H1 (cell line): ENCODE data around the gene SLC35F1. TPM values are rescaled to one million over a fixed set of nuclear protein-coding genes. Genes with fewer than 3 reads are reported as not detected.

Source experiments
- CTCF ChIA-PET: fragments of 300-600 bp; sonication (Branson Sonifier 250); formaldehyde crosslinking; loops from one replicate; lab custom pipeline; 2021; ENCODE audit not compliant: partially characterized antibody; lab: Charles Lee
- POLR2A ChIA-PET: fragments of 300-600 bp; sonication (Branson Sonifier 250); formaldehyde crosslinking; loops from one replicate; lab custom pipeline; 2021; ENCODE audit warnings: inconsistent platforms; ENCODE audit not compliant: partially characterized antibody; lab: Charles Lee
- DNase-seq, 2 experiments: peaks; one replicate each; pipeline versions ENCODE4 v3.0.0 to v3.0.0-alpha.2; 2010 to 2022; ENCODE audit warnings: low spot score in 2 of 2, low read depth in 1 of 2, mixed read lengths in 1 of 2
- FAIRE-seq: peaks from 2 replicates; lab custom pipeline; 2011; peaks lifted over from hg19 to GRCh38; lab: Jason Lieb, UNC
- H2AFZ ChIP-seq: 2 replicates; pipeline ENCODE4 v1.8.1; 2012; ENCODE audit warnings: low read length, inconsistent platforms
- H2AK5ac ChIP-seq: 2 replicates; pipeline ENCODE4 v1.6.1; 2013; ENCODE audit warnings: low read depth, low read length
- H2BK120ac ChIP-seq: replicated peaks from 2 replicates; pipeline ENCODE3; 2013; ENCODE audit warnings: low read depth, low read length, inconsistent platforms
- H2BK12ac ChIP-seq: 2 replicates; pipeline ENCODE4 v1.6.1; 2013; ENCODE audit warnings: low read depth, low read length
- H2BK15ac ChIP-seq: 2 replicates; pipeline ENCODE4 v1.6.1; 2013; ENCODE audit warnings: low read length
- H2BK20ac ChIP-seq: 2 replicates; pipeline ENCODE4 v1.6.1; 2013; ENCODE audit warnings: low read length
- H2BK5ac ChIP-seq: 2 replicates; pipeline ENCODE4 v1.6.1; 2013; ENCODE audit warnings: low read depth, low read length
- H3K14ac ChIP-seq: 2 replicates; pipeline ENCODE4 v1.6.1; 2013; ENCODE audit warnings: inconsistent platforms; ENCODE audit not compliant: insufficient read length
- H3K18ac ChIP-seq: 2 replicates; pipeline ENCODE4 v1.6.1; 2013; ENCODE audit warnings: low read length; ENCODE audit errors: extremely low read depth
- H3K23ac ChIP-seq: 2 replicates; pipeline ENCODE4 v1.6.1; 2013; ENCODE audit warnings: inconsistent platforms; ENCODE audit not compliant: insufficient read length
- H3K23me2 ChIP-seq: 2 replicates; pipeline ENCODE4 v1.6.1; 2013; ENCODE audit warnings: low read depth, low read length
- H3K27ac ChIP-seq: 2 replicates; pipeline ENCODE4 v1.6.1; 2011; ENCODE audit warnings: low read depth, low read length, inconsistent platforms
- H3K27me3 ChIP-seq, 4 experiments: replicated peaks in 1 of 4; 1 replicate in 1 of 4; 2 replicates in 3 of 4; pipeline versions ENCODE4 v1.6.1 to v1.8.1; 2011 to 2013; ENCODE audit warnings: low read length in 3 of 4, mild to moderate bottlenecking in 3 of 4, inconsistent platforms in 2 of 4, mixed read lengths in 2 of 4, moderate library complexity in 1 of 4; ENCODE audit not compliant: control insufficient read depth in 3 of 4, insufficient read depth in 3 of 4; ENCODE audit errors: extremely low read depth in 1 of 4
- H3K36me3 ChIP-seq, 4 experiments: 2 replicates each; pipeline versions ENCODE4 v1.6.1 to v1.8.1; 2011 to 2013; ENCODE audit warnings: mild to moderate bottlenecking in 4 of 4, low read length in 3 of 4, moderate library complexity in 2 of 4, control low read depth in 1 of 4, inconsistent platforms in 1 of 4; ENCODE audit not compliant: insufficient read depth in 4 of 4, control insufficient read depth in 2 of 4
- H3K4ac ChIP-seq: replicated peaks from 2 replicates; pipeline ENCODE3; 2013; ENCODE audit warnings: low read length, low read depth, mixed read lengths, inconsistent platforms; ENCODE audit not compliant: insufficient read length
- H3K4me1 ChIP-seq, 4 experiments: replicated peaks in 1 of 4; 1 replicate in 1 of 4; 2 replicates in 3 of 4; pipeline versions ENCODE4 v1.6.1 to v1.8.1; 2011 to 2013; ENCODE audit warnings: low read length in 3 of 4, inconsistent platforms in 2 of 4, mixed read lengths in 1 of 4; ENCODE audit not compliant: insufficient read depth in 4 of 4, control insufficient read depth in 3 of 4
- H3K4me2 ChIP-seq, 2 experiments: 2 replicates each; pipeline versions ENCODE4 v1.6.1 to v1.8.1; 2011 to 2013; ENCODE audit warnings: low read depth in 2 of 2, low read length in 2 of 2, control low read depth in 1 of 2, inconsistent platforms in 1 of 2, mild to moderate bottlenecking in 1 of 2; ENCODE audit not compliant: insufficient read depth in 1 of 2
- H3K4me3 ChIP-seq, 4 experiments: fragments of 200-600, 300-600 bp in 1 of 4; sonication (generic), shearing (Covaris generic), sonication (Bioruptor Twin) in 1 of 4; 2 replicates each; pipeline versions ENCODE4 v1.5.1 to v1.8.1; 2011 to 2016; ENCODE audit warnings: low read length in 4 of 4, low read depth in 3 of 4, control low read depth in 2 of 4, inconsistent platforms in 2 of 4, mild to moderate bottlenecking in 2 of 4, mixed read lengths in 1 of 4, moderate library complexity in 1 of 4; ENCODE audit not compliant: insufficient read depth in 2 of 4; ENCODE audit errors: extremely low read depth in 1 of 4
- H3K56ac ChIP-seq: replicated peaks from 2 replicates; pipeline ENCODE3; 2013; ENCODE audit warnings: low read depth, mild to moderate bottlenecking, mixed read lengths, low read length, inconsistent platforms; ENCODE audit not compliant: insufficient read length
- H3K79me1 ChIP-seq: 2 replicates; pipeline ENCODE4 v1.6.1; 2013; ENCODE audit warnings: low read depth, low read length, control low read depth
- H3K79me2 ChIP-seq, 2 experiments: 2 replicates each; pipeline versions ENCODE4 v1.6.1 to v1.8.1; 2012 to 2013; ENCODE audit warnings: low read length in 2 of 2, mild to moderate bottlenecking in 2 of 2, inconsistent platforms in 1 of 2; ENCODE audit not compliant: insufficient read depth in 2 of 2, control insufficient read depth in 1 of 2
- H3K9ac ChIP-seq, 4 experiments: replicated peaks in 1 of 4; 1 replicate in 1 of 4; 2 replicates in 3 of 4; pipeline versions ENCODE4 v1.6.1 to v1.8.1; 2011 to 2013; ENCODE audit warnings: low read depth in 3 of 4, low read length in 3 of 4, control low read depth in 2 of 4, mild to moderate bottlenecking in 2 of 4, moderate library complexity in 2 of 4, inconsistent platforms in 1 of 4; ENCODE audit errors: extremely low read depth in 1 of 4
- H3K9me3 ChIP-seq, 2 experiments: 2 replicates each; pipeline versions ENCODE4 v1.6.1 to v1.8.1; 2012 to 2013; ENCODE audit warnings: mild to moderate bottlenecking in 2 of 2, moderate library complexity in 2 of 2, control low read depth in 1 of 2, inconsistent platforms in 1 of 2, low read depth in 1 of 2, low read length in 1 of 2, mixed read lengths in 1 of 2; ENCODE audit not compliant: insufficient read depth in 2 of 2
- H4K20me1 ChIP-seq, 2 experiments: replicated peaks in 1 of 2; 2 replicates each; pipeline versions ENCODE3 to v1.8.1; 2011 to 2013; ENCODE audit warnings: inconsistent platforms in 2 of 2, low read length in 2 of 2, mild to moderate bottlenecking in 1 of 2; ENCODE audit not compliant: insufficient read depth in 2 of 2, control insufficient read depth in 1 of 2
- H4K5ac ChIP-seq: 2 replicates; pipeline ENCODE4 v1.6.1; 2013; ENCODE audit warnings: low read length, low read depth, mixed read lengths, inconsistent platforms; ENCODE audit not compliant: insufficient read length
- H4K8ac ChIP-seq: 2 replicates; pipeline ENCODE4 v1.8.0; 2013; ENCODE audit warnings: mild to moderate bottlenecking, moderate library complexity, low read length, inconsistent platforms; ENCODE audit not compliant: insufficient read depth; ENCODE audit errors: extremely low read depth
- H4K91ac ChIP-seq: replicated peaks from 2 replicates; pipeline ENCODE3; 2013; ENCODE audit warnings: low read length, mixed read lengths, inconsistent platforms; ENCODE audit not compliant: insufficient read length
- EZH2 ChIP-seq: fragments of 200-600 bp; sonication (generic); IDR thresholded peaks from 2 replicates; pipeline ENCODE4 v1.7.1; 2012; ENCODE audit warnings: low read depth, mild to moderate bottlenecking, moderate library complexity, low read length, inconsistent platforms; ENCODE audit not compliant: severe bottlenecking
- FOSL1 ChIP-seq: IDR thresholded peaks from 2 replicates; pipeline ENCODE4 v1.6.1; 2011; ENCODE audit warnings: mild to moderate bottlenecking, low read depth, low read length, moderate library complexity; ENCODE audit not compliant: insufficient read depth
- KDM1A ChIP-seq: fragments of 200-600, 300-600 bp; sonication (generic); IDR thresholded peaks from 2 replicates; pipeline ENCODE4 v1.7.1; 2016; ENCODE audit warnings: mild to moderate bottlenecking, low read length, borderline replicate concordance
- WGBS, 2 experiments: shearing (Covaris generic) in 1 of 2; methylation state at CpG; one replicate each; pipeline versions ENCODE4 v1.1.6 to v1.1.7; 2013 to 2015; ENCODE audit warnings: low lambda C conversion rate in 2 of 2, mixed read lengths in 2 of 2, inconsistent platforms in 1 of 2, low coverage in 1 of 2, missing lambda C conversion rate in 1 of 2; ENCODE audit not compliant: insufficient replicate concordance in 2 of 2, insufficient coverage in 1 of 2, insufficient read length in 1 of 2; ENCODE audit errors: extremely low coverage in 1 of 2, missing lambda C conversion rate in 1 of 2; 5-methylcytosine and 5-hydroxymethylcytosine counted together
- polyA plus RNA-seq, 7 experiments: library from polyadenylated mRNA; depleted of rRNA in 3 of 7; stranded (reverse) in 5 of 7; unstranded in 2 of 7; fragments of >200 nt in 5 of 7; fragments of 200-250 nt in 2 of 7; gene quantifications; 1 replicate in 5 of 7; 2 replicates in 1 of 7; 4 replicates in 1 of 7; pipeline versions ENCODE4 v1.2.1 to v1.2.3, GENCODE V29; 2011 to 2013; ENCODE audit warnings: missing spikeins in 2 of 7, mixed read lengths in 2 of 7
- total RNA-seq: library from RNA; stranded (reverse); fragmentation: NEBNext Ultra II Directional; extraction: Animal tissue kit (Norgen Biotek cat#: 25700); gene quantifications from 2 replicates; pipeline ENCODE4 v1.2.1, GENCODE V29; 2021

SLC35F1 gene
- total and polyA plus RNA-seq, 2 of the 8 experiments (the other 6 are each of a cell fraction or from before 2014, with no cell fraction given) = 7.0 to 10.0 TPM

DNA sequence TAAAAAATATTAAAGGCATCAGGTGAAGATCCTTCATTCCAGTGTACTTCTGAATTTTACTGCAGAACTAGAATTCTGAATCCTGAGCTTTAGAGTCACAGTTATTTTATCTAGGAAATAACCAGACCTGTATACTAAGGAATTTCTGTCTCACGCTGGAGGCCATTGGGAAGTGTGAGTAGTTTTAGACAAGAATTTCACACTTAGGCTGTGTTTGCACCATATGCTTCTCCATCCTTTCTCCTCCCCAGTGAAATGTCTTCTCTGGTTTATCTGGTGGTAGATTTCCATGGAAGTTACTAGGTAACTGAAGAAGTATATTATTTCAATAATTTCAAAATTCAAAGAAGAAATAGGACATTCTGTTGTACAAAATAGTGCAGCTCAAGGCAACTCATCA is 83.1 kb downstream of the SLC35F1 start:
- CTCF ChIA-PET = no interaction called here
- no peaks in the 10 kb centered on the region for H3K23me2 ChIP-seq
- no peaks in the 10 kb centered on the region for H3K36me3 ChIP-seq
- no peak overlapping the region for H4K91ac ChIP-seq
- H4K20me1 ChIP-seq = no peaks in the 10 kb centered on the region
- no peak overlapping the region for H2BK120ac ChIP-seq
- 0 out of 2 replicates have a peak, but pooled peaks cover 2% of the 10 kb centered on the region for H3K79me1 ChIP-seq
- no peak overlapping the region for H2AFZ ChIP-seq
- H3K4me3 ChIP-seq = no peak overlapping the region
- H4K8ac ChIP-seq = no peak overlapping the region
- H2BK12ac ChIP-seq = no peak overlapping the region
- DNase-seq = no peak
- H3K56ac ChIP-seq = no peak overlapping the region
- H3K79me2 ChIP-seq = no peaks in the 10 kb centered on the region
- H2BK20ac ChIP-seq = no peak overlapping the region
- 0 out of 7 replicates have a peak, but pooled peaks cover 0 to 2% (median 0%) of the 10 kb centered on the region in 4 experiments for H3K4me1 ChIP-seq
- WGBS, 2 experiments = 95% methylated on average over 1 of the region's 1 CpG; no CpG with 5 or more reads in 1 of the 2 experiments
- POLR2A ChIA-PET = no interaction called here
- H3K23ac ChIP-seq = no peak overlapping the region
- no peak overlapping the region for H4K5ac ChIP-seq
- no peak overlapping the region for H3K4ac ChIP-seq
- no peaks in the 10 kb centered on the region for H3K27me3 ChIP-seq
- no peak overlapping the region for H3K18ac ChIP-seq
- no peak for FAIRE-seq
- no peak overlapping the region for H2BK15ac ChIP-seq
- H2AK5ac ChIP-seq = no peak overlapping the region
- H3K4me2 ChIP-seq = no peak overlapping the region
- no peak overlapping the region for H3K9ac ChIP-seq
- H3K9me3 ChIP-seq = no peaks in the 10 kb centered on the region
- no peak overlapping the region for H3K27ac ChIP-seq
- H2BK5ac ChIP-seq = no peak overlapping the region
- H3K14ac ChIP-seq = no peak overlapping the region
- TF ChIP-seq KDM1A (no peak), EZH2 (no peak), FOSL1 (no peak)
